GM21423 (cell line): Measurements from ENCODE around the gene MYLIP.

ENCODE experiments used
- ATAC-seq: cut with Tn5 transposase; IDR thresholded peaks from one replicate; pipeline ENCODE4 v1.9.1; 2021; ENCODE audit warnings: mild to moderate bottlenecking, moderate library complexity; ENCODE audit not compliant: unreplicated experiment

The MYLIP gene

DNA sequence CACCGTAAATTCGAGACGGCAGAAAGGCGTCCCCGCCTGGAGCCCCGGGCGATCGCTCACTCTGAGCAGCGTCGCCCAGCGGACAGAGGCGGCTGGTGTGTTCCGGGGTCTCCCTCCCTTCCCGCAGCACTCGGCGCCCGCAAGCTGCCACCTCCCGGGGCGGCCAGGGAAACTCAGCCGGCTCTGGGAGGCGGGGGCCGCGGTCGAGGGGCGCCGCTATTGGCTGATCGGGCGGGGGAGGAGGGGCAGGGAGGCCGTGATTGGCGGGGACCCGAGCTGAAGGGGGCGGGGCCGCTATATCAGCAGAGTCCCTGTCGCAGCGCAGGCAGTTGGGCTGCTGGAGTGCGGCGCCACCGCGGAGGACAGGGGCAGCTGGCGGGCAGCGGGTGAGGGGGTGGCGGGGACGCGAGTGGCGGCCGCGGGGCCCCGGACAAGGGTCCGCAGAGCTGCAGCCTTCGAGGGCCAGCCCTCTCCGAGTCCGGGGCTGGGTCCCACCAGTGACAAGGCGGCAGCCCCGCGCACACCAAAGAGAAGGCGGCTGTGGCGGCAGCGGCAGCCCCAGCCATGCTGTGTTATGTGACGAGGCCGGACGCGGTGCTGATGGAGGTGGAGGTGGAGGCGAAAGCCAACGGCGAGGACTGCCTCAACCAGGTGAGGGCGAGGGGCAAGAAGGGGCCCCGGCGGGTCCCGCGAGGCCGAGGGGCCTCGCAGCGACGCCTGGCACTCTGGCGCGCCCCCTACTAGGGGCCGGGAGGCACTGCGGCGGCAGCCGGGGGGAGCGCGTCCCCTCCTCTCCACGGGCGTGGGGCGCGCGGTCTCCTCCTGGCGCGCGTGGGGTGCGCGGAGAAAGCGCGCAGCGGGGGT lies at the start of gene MYLIP:
TSS of gene MYLIP (plus strand) at position 328 of the 864 bp plus-strand sequence. CDS start at position 565, 237 bp downstream.
- ATAC-seq, result peak; percentile 76

DNA sequence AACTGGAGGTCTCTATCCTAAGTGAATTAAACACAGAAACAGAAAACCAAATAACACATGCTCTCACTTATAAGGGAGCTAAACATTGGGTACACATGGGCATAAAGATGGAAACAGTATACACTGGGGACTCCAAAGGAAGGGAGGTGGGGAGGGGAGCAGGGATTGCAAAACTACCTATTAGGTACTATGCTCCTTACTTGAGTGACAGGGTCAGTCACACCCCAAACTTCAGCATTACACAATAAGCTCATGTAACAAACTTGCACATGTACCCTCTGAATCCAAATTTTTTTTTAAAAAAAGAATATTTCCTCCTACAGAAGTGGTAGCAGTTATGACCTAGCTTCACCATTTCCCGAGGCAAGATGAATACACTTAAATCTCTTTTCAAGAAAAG lies 49.5 kb upstream of the MYLIP start:
- ATAC-seq, result no peak

DNA sequence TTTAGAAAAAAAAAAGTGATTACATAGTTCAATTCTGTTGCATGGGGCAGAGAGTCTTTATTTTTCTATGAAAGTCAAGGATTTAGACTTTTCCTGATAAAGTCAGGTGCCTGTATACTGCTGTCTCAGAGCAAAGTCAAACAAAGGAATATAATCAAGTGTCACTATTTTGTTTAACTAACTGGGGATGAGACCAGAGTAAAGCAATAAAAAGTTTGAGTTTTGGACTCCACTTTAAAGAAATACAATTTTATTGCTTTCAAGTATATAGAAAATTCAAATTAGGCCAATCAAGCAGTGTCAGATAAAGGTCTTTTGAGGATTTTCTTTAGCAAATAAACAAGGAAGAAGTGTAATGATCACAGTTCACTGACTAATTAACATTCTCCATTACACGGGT lies 48.7 kb upstream of the MYLIP start:
- ATAC-seq, result no peak

DNA sequence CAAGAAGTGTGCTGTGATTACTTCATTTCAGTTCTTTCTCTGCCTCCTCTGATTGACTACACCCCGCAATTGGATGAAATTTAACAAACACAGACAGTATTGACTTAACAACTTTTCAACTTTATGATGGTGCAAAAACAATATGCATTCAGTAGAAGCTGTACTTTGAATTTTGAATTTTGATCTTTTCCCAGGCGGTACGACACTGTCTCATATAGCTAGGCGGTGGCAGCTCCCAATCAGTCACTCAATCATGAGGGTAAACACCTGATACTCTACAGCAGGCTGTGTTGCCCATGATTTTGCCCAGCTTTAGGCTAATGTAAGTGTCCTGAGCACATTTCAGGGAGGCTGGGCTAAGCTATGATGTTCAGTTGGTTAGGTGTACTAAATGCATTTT lies 47.6 kb upstream of the MYLIP start:
- ATAC-seq, result no peak

DNA sequence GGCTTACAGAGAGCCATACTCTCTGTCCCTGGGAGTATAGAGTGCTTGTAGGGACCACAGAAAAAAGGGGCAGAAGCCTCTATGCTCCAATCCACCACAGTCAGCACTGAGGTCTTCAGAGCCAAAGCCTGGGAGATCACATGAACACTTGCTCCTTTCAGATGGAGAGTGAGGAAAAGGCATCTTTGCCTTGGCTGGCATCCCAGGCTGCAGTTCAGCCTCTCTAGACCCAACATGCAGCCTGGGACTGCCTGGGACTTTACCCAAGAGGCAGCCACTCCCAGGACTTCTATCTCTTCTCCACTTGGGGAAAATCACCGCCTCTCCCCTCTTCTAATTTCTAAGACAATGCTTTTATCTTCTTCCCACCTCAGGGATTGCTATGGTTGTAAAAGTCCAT lies 46.5 kb upstream of the MYLIP start:
- no peak for ATAC-seq

DNA sequence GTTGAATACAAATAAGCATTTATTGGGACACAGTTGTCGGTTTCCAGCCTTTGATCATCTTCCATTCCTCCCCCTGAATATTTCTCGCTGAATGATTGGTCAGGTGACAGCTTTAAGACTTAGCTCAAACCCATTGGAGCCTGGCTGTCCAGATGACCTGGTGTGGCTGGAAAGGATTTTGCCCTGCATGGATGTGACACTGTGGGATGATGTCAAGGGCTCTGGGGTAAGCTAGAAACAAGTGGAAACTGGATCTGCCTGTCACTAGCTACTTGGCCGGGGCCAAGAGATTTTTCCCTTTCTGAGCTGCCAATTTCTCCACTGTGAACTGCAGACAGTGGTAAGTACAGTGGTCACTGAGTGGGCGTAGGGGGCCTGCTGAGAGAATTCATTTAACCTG lies 41.9 kb upstream of the MYLIP start:
- no peak for ATAC-seq

DNA sequence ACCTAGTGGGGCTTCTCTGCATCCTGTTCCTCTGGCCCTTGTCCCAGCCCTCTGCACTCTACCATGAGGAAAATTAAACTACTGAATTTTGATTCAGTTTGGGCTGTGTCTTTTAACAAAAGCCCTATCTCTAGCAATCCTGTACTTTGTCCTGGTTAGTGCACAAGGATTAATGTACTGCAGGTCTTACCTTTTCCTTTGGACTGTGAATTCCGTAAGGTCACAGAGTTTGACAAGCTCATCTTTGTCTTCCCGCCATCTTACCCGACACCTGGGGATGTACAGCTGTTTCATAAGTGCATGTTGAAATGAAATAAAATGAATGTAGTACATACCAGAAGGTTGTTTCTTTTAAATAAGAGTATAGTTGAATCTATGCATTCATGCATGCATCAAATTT lies 41.5 kb upstream of the MYLIP start:
- no peak for ATAC-seq

DNA sequence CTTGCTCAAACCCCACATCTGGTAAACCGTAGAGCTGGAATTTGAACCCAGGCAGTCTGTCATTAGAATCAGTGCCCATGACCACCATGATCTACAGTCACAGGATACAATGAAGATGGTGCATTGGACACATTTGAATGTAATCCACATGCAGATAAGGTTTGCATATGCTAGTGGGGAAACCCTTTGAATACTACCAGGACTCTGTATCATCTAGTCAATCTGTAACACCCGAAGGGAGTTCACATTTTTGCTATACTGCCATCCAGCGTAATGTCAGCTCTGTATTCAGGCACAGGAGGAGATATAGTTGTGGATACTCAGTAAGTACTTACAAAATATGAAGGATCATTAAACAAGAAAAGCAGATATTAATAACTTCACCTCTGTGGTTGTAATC lies 40.5 kb upstream of the MYLIP start:
- no peak for ATAC-seq

DNA sequence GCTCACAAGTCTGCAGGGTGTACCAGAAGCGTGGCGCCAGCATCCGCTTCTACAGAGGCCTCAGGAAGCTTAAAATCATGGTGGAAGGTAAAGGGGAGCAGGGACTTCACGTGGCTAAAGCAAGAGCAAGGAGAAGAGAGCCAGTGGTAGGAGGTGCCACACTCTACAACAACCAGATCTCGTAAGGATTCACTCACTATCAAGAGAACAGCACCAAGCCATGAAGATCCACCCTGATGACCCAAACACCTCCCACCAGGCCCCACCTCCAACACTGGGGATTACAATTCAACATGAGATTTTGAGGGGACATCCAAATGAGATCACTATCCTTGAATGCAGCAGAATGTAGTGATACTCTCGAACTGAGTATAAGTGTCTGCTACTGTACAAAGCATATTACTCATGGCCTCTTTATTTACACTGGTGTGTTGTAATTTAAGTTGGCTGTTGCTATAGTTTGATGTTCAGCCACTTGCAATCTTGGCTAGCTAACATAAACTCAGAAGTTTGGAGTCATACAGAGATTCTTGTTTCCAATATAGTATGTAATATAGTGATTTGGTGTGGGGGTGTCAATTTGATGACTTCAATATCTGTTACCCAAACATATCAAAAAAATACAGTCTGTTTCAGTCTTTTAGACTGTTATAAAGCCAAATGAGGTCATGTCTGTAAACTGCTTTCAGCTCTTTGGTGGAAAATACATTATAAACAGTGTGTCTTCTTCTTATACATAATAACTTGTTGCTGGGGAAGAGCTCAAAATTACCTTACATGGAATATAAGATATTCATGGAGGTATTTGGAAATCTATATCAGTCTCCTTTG lies 39.4 kb upstream of the MYLIP start:
- ATAC-seq, result no peak

DNA sequence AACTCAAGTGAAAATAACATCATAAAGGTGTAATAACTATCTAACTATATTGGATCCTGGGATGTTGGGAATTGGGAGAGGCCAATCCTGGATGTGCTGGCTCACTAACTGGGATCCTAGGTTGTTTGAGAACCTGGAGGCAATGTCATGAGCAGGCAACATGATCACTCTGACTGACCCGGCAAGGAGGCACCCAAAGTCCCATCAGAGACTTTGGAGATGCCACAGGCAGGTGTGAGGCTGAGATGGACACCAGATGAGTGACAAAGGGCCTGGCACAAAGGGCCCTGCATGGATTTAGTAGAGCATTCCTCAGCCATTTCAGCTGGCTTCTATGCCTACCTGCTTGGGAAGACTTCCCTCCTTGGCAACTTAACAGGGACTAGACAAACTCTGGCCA lies 38.4 kb upstream of the MYLIP start:
- no peak for ATAC-seq

DNA sequence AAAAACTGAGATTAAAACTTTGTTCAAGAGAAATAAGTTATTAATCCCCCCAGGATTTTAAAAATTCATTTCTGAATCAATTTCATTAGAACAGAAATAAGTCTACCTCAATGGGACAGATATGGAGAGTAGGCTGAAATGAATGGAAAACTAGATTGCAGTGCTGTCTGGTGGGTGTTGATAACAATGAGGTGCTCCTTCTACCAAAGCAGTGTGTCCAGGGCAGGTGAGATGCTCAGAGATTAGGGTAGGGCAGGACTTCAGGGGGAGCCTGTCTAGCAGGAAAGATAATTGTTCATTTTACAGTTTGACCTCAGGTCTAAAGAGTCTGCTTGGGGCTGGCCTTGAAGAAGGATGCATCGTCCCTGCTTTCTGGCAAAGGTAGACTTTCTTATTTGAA lies 38.0 kb upstream of the MYLIP start:
- no peak for ATAC-seq

DNA sequence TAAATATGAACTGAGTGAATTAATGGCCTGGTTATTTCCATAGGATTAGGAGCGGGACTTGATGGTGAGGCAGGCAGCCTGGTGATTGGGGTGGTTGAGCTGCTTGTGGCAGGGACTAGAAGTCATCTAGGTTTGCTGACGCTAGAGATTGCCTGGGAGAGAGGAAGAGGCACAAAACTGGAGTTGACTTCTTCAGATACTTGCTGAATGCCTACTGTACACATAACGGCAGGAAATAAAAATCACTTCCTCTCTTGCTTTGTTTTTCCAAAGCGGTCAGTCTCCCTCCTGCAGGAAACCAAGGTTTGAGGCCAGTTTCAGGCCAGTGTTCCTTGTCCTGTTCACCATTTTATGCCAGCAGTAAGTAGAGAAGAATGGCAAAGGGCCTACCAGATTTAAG lies 36.7 kb upstream of the MYLIP start:
- ATAC-seq, result no peak

DNA sequence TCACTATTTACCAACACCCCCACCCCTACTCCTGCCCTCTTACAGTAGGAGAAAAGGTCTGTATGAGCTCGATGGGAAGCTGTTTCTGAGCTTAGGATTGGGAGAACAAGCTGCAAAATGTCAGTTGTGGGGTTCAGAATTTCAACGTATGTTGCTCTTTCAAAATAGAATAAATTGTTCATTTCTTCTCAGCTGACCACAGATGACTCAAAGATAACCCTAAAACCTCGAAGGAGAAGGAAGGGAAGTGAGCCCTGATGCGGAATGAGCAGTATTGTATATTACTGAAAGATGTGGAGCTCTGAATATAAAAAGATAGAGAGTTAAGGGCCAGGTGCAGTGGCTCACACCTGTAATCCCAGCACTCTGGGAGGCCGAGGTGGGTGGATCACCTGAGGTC lies 35.9 kb upstream of the MYLIP start:
- ATAC-seq, result no peak

DNA sequence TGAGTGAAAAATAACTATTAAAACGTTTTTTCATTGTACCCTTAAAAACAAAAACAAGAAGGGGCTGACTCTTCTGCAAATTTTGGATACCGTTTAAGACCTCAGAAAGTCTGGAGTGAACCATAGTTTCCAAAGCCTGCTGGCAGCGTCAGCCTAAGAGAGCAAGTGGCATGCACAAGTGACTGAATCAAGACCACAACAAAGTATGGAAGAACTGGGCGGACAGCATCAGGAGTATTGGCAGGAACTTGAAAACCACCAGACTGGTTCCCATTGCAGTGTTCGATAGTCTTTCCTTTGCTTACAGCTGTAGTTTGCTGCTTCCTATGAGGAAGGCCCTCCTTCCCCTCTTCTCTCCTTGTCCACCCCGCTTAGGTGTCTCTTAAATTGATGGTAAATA lies 33.7 kb upstream of the MYLIP start:
- no peak for ATAC-seq

DNA sequence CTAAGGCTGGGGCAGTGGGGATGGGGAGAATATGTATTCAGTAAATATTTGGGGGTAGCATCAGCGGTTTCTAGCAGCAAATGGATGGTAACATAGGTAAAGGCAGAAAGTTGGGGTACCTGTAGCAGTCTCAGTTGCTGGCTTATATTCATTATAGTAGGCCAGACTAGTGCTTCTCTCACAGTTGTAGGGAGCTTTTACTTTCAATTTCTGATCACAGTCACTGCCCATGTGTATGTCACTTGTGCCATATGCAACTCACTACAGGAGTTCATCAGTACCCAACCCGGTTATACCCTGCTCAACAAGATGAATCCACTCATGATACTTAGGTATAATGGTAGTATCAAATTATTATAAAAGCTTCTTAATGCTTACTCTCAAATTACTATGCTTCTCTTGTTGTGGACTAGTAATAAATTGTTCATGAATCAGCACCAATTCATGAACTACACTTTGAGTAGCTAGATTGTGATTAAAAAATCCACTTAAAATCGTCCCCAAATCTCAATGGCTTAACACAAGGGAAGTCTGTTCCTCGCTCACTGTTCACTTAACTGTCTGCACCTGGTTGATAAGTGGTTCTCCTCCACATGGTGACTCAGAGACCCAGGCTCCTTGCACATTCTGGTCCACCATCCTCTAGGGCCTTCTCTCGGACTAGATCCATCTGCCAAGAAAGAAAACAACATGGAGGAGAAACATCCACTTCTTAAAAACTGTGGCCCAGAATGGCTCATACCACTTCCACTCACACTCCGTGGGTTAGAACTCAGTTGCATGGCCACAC lies 31.3 kb upstream of the MYLIP start:
- ATAC-seq, result no peak

DNA sequence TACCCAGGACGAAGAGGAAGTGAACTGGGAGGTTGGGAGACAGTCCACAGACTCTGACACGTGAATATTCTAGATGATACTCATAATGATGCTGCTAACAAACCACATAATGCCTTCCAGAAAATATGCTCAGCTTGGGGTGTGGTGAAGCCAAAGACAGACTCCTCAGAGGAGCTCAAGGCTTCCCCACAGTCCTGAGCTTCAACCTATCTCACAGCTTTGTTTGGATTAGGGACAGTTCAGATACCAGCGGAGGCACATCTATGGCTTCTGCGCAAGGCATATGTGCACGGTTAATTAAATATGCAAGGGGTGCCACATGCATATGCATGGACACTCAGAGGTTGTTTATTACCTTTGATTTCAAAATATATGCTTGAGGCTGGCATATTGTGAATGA lies 30.7 kb upstream of the MYLIP start:
- ATAC-seq, result no peak

DNA sequence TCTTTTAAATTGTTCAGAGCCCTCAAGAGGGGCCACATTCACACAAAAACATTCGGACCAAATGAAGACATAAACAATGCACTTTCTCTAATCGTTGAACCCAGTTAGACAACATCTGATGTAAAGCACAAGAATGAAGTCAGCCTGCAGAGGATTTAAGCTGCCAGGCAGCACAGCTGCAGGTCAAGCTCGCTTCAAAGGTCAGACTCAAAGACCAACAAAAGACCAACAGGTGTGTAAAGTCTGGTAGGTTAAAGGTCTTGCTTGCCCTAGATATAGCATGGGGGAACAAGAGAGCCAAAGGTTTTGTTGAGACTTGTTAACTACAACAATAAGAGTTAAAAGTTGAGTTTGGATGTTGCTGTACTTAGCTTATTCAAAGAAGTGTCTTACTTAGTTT lies 26.7 kb upstream of the MYLIP start:
- ATAC-seq, result no peak

DNA sequence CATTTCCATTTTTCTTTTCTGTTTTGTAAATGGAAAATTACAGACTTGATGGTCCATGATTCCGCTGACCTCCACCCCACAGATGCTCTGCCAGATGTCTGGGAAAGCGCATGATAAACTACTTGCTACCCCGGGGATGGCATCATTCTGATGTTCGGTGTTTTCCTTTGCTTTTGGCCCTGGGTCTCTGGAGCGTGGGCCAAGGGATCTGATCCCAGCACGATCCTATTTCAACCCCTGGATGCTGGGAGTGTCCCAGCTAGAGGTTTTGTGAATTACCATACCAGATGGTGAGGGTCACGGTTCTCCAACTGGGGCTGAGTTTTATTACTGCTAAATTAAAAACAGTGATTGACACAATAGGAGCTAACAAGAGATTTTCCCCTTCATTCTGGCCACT lies 25.2 kb upstream of the MYLIP start:
- no peak for ATAC-seq

DNA sequence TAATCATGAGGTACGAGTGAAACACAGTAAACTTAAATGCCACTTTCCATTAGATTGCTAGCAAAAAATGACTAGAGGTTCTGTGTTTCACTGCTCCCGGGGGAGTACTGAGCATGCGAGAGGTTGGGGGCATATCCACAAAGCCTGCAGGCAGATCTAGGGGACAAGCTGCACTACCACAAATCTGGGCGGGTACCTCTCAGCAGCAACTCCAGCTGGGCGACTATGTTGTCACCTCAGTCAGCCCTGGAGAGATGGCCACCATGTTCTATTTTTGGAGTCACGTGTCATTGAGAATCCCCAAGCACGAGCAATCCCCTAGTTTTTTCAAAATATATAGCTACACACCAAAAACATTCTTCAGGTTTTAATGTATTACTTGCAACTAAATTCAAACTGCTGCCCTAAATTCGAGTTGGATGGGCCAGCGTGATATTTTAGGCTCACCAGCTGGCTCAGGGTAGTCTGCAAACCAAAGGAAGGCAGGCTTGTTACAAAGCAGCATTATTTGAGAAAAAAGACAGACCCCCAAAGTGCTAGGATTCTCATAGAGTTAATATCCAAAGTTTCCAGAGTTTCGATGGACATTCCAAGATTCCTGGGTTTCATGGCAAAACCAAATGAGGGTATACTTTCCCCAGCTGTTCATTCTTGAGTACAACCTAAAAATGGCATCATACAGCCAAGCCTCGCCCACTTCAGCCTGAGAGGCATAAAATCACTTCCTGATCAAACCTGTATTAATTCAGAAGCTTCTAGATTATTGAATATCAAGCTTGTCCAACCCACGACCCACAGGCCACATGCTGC lies 24.1 kb upstream of the MYLIP start:
- no peak for ATAC-seq

DNA sequence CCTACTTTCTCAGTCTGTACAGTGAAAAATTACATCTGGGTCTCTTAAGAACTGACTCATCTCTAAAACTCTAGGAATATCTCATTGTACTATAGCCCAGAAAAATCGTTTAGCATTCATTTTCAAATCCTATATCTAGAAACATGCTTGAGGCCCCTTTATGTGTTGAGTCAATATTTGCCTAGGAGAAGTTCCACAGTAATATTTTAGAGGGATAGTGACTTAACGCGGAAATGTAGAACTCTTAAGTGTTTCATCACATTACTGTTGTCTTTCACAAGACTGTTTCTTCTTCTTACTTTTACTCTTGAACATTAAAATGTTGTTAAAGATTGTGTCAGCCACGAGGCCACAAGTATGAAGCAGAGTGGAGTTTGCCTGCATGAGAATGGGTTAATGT lies 23.0 kb upstream of the MYLIP start:
- no peak for ATAC-seq
